WTC11 (cell line): Measurements from ENCODE around the gene COA5. TPM values are rescaled to one million over a fixed set of nuclear protein-coding genes. Genes with fewer than 3 reads are reported as not detected.

Experiments
- ATAC-seq: fragments of 200-7000 bp; cut with Tn5 transposase; 2 replicates; pipeline ENCODE4 v1.10.0; 2021; ENCODE audit warnings: mild to moderate bottlenecking, moderate library complexity
- CTCF ChIA-PET: fragments of 300-600 bp; sonication (Branson Sonifier 250); formaldehyde crosslinking; loops from one replicate; lab custom pipeline; 2021; ENCODE audit warnings: antibody characterized with exemption; lab: Charles Lee
- POLR2A ChIA-PET: fragments of 350-600 bp; sonication (Branson Sonifier 250); formaldehyde crosslinking; loops from one replicate; lab custom pipeline; 2021; ENCODE audit warnings: antibody characterized with exemption; lab: Charles Lee
- DNase-seq: peaks from one replicate; pipeline ENCODE4 v3.0.0; 2021; ENCODE audit warnings: low spot score
- H3K27ac Mint-ChIP-seq: 2 replicates; pipeline ENCODE4 v1.8.0; 2021; ENCODE audit warnings: mixed read lengths
- H3K27me3 Mint-ChIP-seq: 2 replicates; pipeline ENCODE4 v1.8.0; 2021; ENCODE audit warnings: low read depth, mild to moderate bottlenecking, moderate library complexity, mixed read lengths
- H3K36me3 Mint-ChIP-seq: 2 replicates; pipeline ENCODE4 v1.8.0; 2021; ENCODE audit warnings: mixed read lengths
- H3K4me1 Mint-ChIP-seq: 2 replicates; pipeline ENCODE4 v1.8.0; 2022; ENCODE audit warnings: mixed read lengths
- H3K4me3 Mint-ChIP-seq: 2 replicates; pipeline ENCODE4 v1.8.0; 2021; ENCODE audit warnings: mild to moderate bottlenecking, moderate library complexity, mixed read lengths
- H3K9me3 Mint-ChIP-seq: 2 replicates; pipeline ENCODE4 v1.8.0; 2021; ENCODE audit warnings: mixed read lengths
- CREM ChIP-seq: sonication (generic); formaldehyde crosslinking; IDR thresholded peaks from 2 replicates; pipeline ENCODE4 v1.8.1; 2022; ENCODE audit warnings: mild to moderate bottlenecking, missing genetic modification reagents, moderate library complexity
- ETV6 ChIP-seq: sonication (generic); formaldehyde crosslinking; IDR thresholded peaks from 2 replicates; pipeline ENCODE4 v1.8.1; 2022; ENCODE audit warnings: mild to moderate bottlenecking, missing genetic modification reagents
- JAZF1 ChIP-seq: fragments of 250-450 bp; sonication (Bioruptor Pico); IDR thresholded peaks from 2 replicates; pipeline ENCODE4 v1.9.0; 2021; ENCODE audit warnings: moderate library complexity, mild to moderate bottlenecking, inconsistent platforms
- NFYB ChIP-seq: sonication (generic); formaldehyde crosslinking; conservative IDR thresholded peaks from 2 replicates; pipeline ENCODE4 v1.8.0; 2022; ENCODE audit warnings: low read depth, missing genetic modification reagents
- NR1H2 ChIP-seq: sonication (generic); formaldehyde crosslinking; IDR thresholded peaks from 2 replicates; pipeline ENCODE4 v1.9.0; 2021; ENCODE audit warnings: mild to moderate bottlenecking, moderate library complexity, missing genetic modification reagents
- NR3C1 ChIP-seq: sonication (generic); formaldehyde crosslinking; conservative IDR thresholded peaks from 2 replicates; pipeline ENCODE4 v1.8.1; 2023; ENCODE audit warnings: low read depth, mild to moderate bottlenecking, missing genetic modification reagents
- OVOL2 ChIP-seq: fragments of 250-450 bp; sonication (Bioruptor Pico); IDR thresholded peaks from 2 replicates; pipeline ENCODE4 v1.9.0; 2021; ENCODE audit warnings: mild to moderate bottlenecking, borderline replicate concordance
- SMAD3 ChIP-seq: sonication (generic); formaldehyde crosslinking; IDR thresholded peaks from 2 replicates; pipeline ENCODE4 v1.8.0; 2022; ENCODE audit warnings: missing genetic modification reagents, mild to moderate bottlenecking, borderline replicate concordance
- SMAD4 ChIP-seq: sonication (generic); formaldehyde crosslinking; IDR thresholded peaks from 2 replicates; pipeline ENCODE4 v1.8.0; 2022; ENCODE audit warnings: mild to moderate bottlenecking, missing genetic modification reagents
- ZNF121 ChIP-seq: sonication (generic); formaldehyde crosslinking; IDR thresholded peaks from 2 replicates; pipeline ENCODE4 v1.8.0; 2023; ENCODE audit warnings: missing genetic modification reagents
- ZNF138 ChIP-seq: sonication (generic); formaldehyde crosslinking; conservative IDR thresholded peaks from 2 replicates; pipeline ENCODE4 v1.8.1; 2022; ENCODE audit warnings: mild to moderate bottlenecking, moderate library complexity, missing genetic modification reagents
- ZNF317 ChIP-seq: sonication (generic); formaldehyde crosslinking; IDR thresholded peaks from 2 replicates; pipeline ENCODE4 v1.8.1; 2023; ENCODE audit warnings: low read depth, mild to moderate bottlenecking, moderate library complexity, missing genetic modification reagents, borderline replicate concordance
- total RNA-seq: library from RNA; stranded (reverse); gene quantifications from 3 replicates; pipeline ENCODE4 v1.2.3, GENCODE V29; 2021
- TF ChIP-seq, protein P1 (sequence below): sonication (generic); formaldehyde crosslinking; IDR thresholded peaks from 2 replicates; pipeline ENCODE4 v1.8.0; 2023; ENCODE audit warnings: missing genetic modification reagents, mild to moderate bottlenecking, borderline replicate concordance
- TF ChIP-seq, protein P2 (sequence below): fragments of 250-450 bp; sonication (Bioruptor Pico); IDR thresholded peaks from 2 replicates; pipeline ENCODE4 v1.9.0; 2021; ENCODE audit warnings: mild to moderate bottlenecking
- TF ChIP-seq, protein P3 (sequence below): sonication (generic); formaldehyde crosslinking; IDR thresholded peaks from 2 replicates; pipeline ENCODE4 v1.8.1; 2023; ENCODE audit warnings: mild to moderate bottlenecking, missing genetic modification reagents, borderline replicate concordance
- TF ChIP-seq, protein P4 (sequence below): sonication (generic); formaldehyde crosslinking; IDR thresholded peaks from 2 replicates; pipeline ENCODE4 v1.8.1; 2023; ENCODE audit warnings: mild to moderate bottlenecking, missing genetic modification reagents
- TF ChIP-seq, protein P5 (sequence below): sonication (generic); formaldehyde crosslinking; IDR thresholded peaks from 2 replicates; pipeline ENCODE4 v1.8.1; 2023; ENCODE audit warnings: mild to moderate bottlenecking, missing genetic modification reagents, moderate library complexity

COA5 gene
- total RNA-seq, 1 experiment from 2014 or later, result 29.3 TPM

DNA sequence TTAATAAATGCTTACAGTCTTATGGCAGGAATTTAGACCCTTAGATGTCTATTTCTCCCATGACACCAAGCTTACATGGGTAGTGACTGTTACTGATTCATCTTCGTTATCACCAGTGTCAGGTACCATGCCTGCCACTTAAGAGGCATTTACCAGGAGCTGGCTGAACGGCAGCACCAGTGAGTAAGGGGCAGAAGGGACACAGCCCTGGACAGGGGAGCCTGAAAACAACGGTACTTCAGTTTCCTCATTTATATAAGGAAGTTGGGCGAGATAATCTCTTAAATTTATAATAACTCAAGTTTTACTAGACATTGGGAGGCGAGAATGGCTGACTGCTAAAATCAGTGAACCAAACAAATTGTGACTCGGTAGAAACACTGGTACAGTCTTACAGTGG lies 1.2 kb downstream of the COA5 start (continued):
- TF ChIP-seq, protein P1, sequence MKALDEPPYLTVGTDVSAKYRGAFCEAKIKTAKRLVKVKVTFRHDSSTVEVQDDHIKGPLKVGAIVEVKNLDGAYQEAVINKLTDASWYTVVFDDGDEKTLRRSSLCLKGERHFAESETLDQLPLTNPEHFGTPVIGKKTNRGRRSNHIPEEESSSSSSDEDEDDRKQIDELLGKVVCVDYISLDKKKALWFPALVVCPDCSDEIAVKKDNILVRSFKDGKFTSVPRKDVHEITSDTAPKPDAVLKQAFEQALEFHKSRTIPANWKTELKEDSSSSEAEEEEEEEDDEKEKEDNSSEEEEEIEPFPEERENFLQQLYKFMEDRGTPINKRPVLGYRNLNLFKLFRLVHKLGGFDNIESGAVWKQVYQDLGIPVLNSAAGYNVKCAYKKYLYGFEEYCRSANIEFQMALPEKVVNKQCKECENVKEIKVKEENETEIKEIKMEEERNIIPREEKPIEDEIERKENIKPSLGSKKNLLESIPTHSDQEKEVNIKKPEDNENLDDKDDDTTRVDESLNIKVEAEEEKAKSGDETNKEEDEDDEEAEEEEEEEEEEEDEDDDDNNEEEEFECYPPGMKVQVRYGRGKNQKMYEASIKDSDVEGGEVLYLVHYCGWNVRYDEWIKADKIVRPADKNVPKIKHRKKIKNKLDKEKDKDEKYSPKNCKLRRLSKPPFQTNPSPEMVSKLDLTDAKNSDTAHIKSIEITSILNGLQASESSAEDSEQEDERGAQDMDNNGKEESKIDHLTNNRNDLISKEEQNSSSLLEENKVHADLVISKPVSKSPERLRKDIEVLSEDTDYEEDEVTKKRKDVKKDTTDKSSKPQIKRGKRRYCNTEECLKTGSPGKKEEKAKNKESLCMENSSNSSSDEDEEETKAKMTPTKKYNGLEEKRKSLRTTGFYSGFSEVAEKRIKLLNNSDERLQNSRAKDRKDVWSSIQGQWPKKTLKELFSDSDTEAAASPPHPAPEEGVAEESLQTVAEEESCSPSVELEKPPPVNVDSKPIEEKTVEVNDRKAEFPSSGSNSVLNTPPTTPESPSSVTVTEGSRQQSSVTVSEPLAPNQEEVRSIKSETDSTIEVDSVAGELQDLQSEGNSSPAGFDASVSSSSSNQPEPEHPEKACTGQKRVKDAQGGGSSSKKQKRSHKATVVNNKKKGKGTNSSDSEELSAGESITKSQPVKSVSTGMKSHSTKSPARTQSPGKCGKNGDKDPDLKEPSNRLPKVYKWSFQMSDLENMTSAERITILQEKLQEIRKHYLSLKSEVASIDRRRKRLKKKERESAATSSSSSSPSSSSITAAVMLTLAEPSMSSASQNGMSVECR (CRISPR knock-in tag), result no peak

DNA sequence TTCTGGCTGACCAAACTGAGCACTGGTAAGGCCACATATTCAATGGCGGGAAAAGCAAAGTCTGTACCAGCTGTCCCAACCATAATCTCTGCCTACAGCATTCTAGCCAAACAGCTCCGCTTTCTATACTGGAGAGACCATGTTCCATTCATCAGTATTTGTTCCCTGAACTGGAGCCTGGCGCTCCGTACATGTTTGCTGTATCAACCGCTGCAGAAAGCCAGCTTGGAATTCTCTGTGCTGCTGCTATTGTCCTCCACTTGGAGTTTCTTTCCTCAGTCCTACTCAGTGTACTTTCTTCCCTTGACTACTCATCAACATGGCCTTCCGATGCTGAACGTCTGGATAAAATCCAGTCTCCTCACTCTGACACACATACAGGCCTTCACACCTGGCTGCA lies 1.9 kb downstream of the COA5 start:
- POLR2A ChIA-PET, result no interaction called here
- peaks cover 19% of the 10 kb centered on the region for H3K36me3 Mint-ChIP-seq
- TF ChIP-seq NFYB (CRISPR knock-in tag), result no peak
- no peak for TF ChIP-seq OVOL2 (CRISPR knock-in tag)
- TF ChIP-seq SMAD4 (CRISPR knock-in tag), result no peak
- TF ChIP-seq, protein P2, sequence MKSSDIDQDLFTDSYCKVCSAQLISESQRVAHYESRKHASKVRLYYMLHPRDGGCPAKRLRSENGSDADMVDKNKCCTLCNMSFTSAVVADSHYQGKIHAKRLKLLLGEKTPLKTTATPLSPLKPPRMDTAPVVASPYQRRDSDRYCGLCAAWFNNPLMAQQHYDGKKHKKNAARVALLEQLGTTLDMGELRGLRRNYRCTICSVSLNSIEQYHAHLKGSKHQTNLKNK (CRISPR knock-in tag), result no peak
- TF ChIP-seq, protein P3, sequence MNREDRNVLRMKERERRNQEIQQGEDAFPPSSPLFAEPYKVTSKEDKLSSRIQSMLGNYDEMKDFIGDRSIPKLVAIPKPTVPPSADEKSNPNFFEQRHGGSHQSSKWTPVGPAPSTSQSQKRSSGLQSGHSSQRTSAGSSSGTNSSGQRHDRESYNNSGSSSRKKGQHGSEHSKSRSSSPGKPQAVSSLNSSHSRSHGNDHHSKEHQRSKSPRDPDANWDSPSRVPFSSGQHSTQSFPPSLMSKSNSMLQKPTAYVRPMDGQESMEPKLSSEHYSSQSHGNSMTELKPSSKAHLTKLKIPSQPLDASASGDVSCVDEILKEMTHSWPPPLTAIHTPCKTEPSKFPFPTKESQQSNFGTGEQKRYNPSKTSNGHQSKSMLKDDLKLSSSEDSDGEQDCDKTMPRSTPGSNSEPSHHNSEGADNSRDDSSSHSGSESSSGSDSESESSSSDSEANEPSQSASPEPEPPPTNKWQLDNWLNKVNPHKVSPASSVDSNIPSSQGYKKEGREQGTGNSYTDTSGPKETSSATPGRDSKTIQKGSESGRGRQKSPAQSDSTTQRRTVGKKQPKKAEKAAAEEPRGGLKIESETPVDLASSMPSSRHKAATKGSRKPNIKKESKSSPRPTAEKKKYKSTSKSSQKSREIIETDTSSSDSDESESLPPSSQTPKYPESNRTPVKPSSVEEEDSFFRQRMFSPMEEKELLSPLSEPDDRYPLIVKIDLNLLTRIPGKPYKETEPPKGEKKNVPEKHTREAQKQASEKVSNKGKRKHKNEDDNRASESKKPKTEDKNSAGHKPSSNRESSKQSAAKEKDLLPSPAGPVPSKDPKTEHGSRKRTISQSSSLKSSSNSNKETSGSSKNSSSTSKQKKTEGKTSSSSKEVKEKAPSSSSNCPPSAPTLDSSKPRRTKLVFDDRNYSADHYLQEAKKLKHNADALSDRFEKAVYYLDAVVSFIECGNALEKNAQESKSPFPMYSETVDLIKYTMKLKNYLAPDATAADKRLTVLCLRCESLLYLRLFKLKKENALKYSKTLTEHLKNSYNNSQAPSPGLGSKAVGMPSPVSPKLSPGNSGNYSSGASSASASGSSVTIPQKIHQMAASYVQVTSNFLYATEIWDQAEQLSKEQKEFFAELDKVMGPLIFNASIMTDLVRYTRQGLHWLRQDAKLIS (CRISPR knock-in tag), result no peak
- no peak for TF ChIP-seq ZNF138 (CRISPR knock-in tag)
- no peak for TF ChIP-seq ZNF121 (CRISPR knock-in tag)
- TF ChIP-seq NR1H2 (CRISPR knock-in tag), result no peak
- TF ChIP-seq, protein P4, sequence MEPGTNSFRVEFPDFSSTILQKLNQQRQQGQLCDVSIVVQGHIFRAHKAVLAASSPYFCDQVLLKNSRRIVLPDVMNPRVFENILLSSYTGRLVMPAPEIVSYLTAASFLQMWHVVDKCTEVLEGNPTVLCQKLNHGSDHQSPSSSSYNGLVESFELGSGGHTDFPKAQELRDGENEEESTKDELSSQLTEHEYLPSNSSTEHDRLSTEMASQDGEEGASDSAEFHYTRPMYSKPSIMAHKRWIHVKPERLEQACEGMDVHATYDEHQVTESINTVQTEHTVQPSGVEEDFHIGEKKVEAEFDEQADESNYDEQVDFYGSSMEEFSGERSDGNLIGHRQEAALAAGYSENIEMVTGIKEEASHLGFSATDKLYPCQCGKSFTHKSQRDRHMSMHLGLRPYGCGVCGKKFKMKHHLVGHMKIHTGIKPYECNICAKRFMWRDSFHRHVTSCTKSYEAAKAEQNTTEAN, result no peak
- no peak for TF ChIP-seq SMAD3 (CRISPR knock-in tag)
- TF ChIP-seq, protein P5, sequence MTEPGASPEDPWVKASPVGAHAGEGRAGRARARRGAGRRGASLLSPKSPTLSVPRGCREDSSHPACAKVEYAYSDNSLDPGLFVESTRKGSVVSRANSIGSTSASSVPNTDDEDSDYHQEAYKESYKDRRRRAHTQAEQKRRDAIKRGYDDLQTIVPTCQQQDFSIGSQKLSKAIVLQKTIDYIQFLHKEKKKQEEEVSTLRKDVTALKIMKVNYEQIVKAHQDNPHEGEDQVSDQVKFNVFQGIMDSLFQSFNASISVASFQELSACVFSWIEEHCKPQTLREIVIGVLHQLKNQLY (CRISPR knock-in tag), result no peak
- TF ChIP-seq CREM, result no peak
- TF ChIP-seq NR3C1 (CRISPR knock-in tag), result no peak
- TF ChIP-seq ETV6, result no peak
- no peak for TF ChIP-seq ZNF317 (CRISPR knock-in tag)
- no peak for TF ChIP-seq JAZF1 (CRISPR knock-in tag)
- TF ChIP-seq, all 79 proteins: peak for 0
- ATAC-seq (no peak), DNase-seq (no peak)
- Mint-ChIP-seq H3K27ac (no peak overlapping the region), H3K9me3 (no peaks in the 10 kb centered on the region), H3K4me3 (peak overlapping the region; percentile 82; the same call in 1 of the 2 replicates), H3K4me1 (peaks cover 20% of the 10 kb centered on the region), H3K27me3 (no peaks in the 10 kb centered on the region)
- CTCF ChIA-PET, result interaction anchor here (0.9 to 1.3 kb wide), 2 partner anchors 38 kb away, joined by 3 to 4 read pairs; no protein-coding TSS in a partner anchor
